GM18868 (cell line): ENCODE results near the gene BMP10.
"Not testable (repeated sequence)": the region's sequence is repeated elsewhere in the genome, so short reads cannot be mapped to it uniquely, and the experiment has no call there.

Source experiments
- ATAC-seq: cut with Tn5 transposase; IDR thresholded peaks from one replicate; pipeline ENCODE4 v1.9.1; 2021; ENCODE audit warnings: mild to moderate bottlenecking, moderate library complexity; ENCODE audit not compliant: unreplicated experiment

The BMP10 gene

GRCh38 chr2:68900496-68901198 is 29.4 kb upstream of the BMP10 start:
- no peak for ATAC-seq

- ATAC-seq: not testable (repeated sequence)
Observed at GRCh38 chr2:68895981-68896380, 24.8 kb upstream of the BMP10 start.

- ATAC-seq: no peak
Observed at GRCh38 chr2:68889500-68889899, 18.3 kb upstream of the BMP10 start.

GRCh38 chr2:68889021-68889420 is 17.8 kb upstream of the BMP10 start:
- no peak for ATAC-seq

GRCh38 chr2:68888038-68888704 is 17.0 kb upstream of the BMP10 start:
- ATAC-seq: no peak

GRCh38 chr2:68885811-68886075 is 14.5 kb upstream of the BMP10 start:
- no peak for ATAC-seq

GRCh38 chr2:68885074-68885810 is 14.0 kb upstream of the BMP10 start:
- ATAC-seq: no peak

GRCh38 chr2:68880213-68880612 is 9.0 kb upstream of the BMP10 start:
- ATAC-seq: no peak

GRCh38 chr2:68879296-68879695 is 8.1 kb upstream of the BMP10 start:
- no peak for ATAC-seq

- no peak for ATAC-seq
Observed at GRCh38 chr2:68878753-68879152, 7.6 kb upstream of the BMP10 start.

GRCh38 chr2:68878071-68878711 is 7.0 kb upstream of the BMP10 start:
- no peak for ATAC-seq

- ATAC-seq: no peak
Observed at GRCh38 chr2:68877079-68877772, 6.0 kb upstream of the BMP10 start.

GRCh38 chr2:68870215-68870614 is 982 bp downstream of the BMP10 start:
- ATAC-seq: no peak

GRCh38 chr2:68865108-68865507 is 6.1 kb downstream of the BMP10 start:
- ATAC-seq: no peak

GRCh38 chr2:68863996-68864395 is 7.2 kb downstream of the BMP10 start:
- no peak for ATAC-seq

- ATAC-seq: no peak
Observed at GRCh38 chr2:68862889-68863288, 8.3 kb downstream of the BMP10 start.

GRCh38 chr2:68861330-68861729 is 9.9 kb downstream of the BMP10 start:
- no peak for ATAC-seq

- ATAC-seq: no peak
Observed at GRCh38 chr2:68860111-68860510, 11.1 kb downstream of the BMP10 start.

GRCh38 chr2:68857855-68858456 is 13.2 kb downstream of the BMP10 start:
- ATAC-seq: peak; percentile 86

GRCh38 chr2:68857202-68857845 is 13.9 kb downstream of the BMP10 start:
- peak; percentile 26 for ATAC-seq
